Loucy (cell line): ENCODE results near the gene HECTD1.

Source experiments
- H2AFZ ChIP-seq: fragments of 200-600 bp; sonication (generic); 2 replicates; pipeline ENCODE4 v1.6.0; 2016; ENCODE audit warnings: antibody characterized with exemption, mild to moderate bottlenecking, low read length, moderate library complexity
- H3F3A ChIP-seq: fragments of 200-600 bp; 2 replicates; pipeline ENCODE4 v1.6.0; 2016; ENCODE audit warnings: antibody characterized with exemption, low read depth, mild to moderate bottlenecking
- H3K27me3 ChIP-seq: fragments of 200-600 bp; sonication (generic); 2 replicates; pipeline ENCODE4 v1.6.1; 2014; ENCODE audit warnings: low read length, mild to moderate bottlenecking; ENCODE audit not compliant: insufficient read depth, poor library complexity, severe bottlenecking
- H3K36me3 ChIP-seq: fragments of 200-600 bp; sonication (generic); 2 replicates; pipeline ENCODE4 v1.6.1; 2016; ENCODE audit warnings: low read length; ENCODE audit not compliant: insufficient read depth
- H3K4me1 ChIP-seq: fragments of 200-600 bp; sonication (generic); 2 replicates; pipeline ENCODE4 v1.5.1; 2014; ENCODE audit warnings: low read length, mild to moderate bottlenecking; ENCODE audit not compliant: insufficient read depth, poor library complexity, severe bottlenecking
- H3K4me2 ChIP-seq: fragments of 200-600 bp; sonication (generic); 2 replicates; pipeline ENCODE4 v1.6.0; 2014; ENCODE audit warnings: antibody characterized with exemption, low read length, low read depth, mild to moderate bottlenecking; ENCODE audit not compliant: poor library complexity, severe bottlenecking
- H3K4me3 ChIP-seq: fragments of 200-600 bp; sonication (generic); 2 replicates; pipeline ENCODE4 v1.5.1; 2014; ENCODE audit warnings: low read length, mild to moderate bottlenecking, mixed read lengths; ENCODE audit not compliant: poor library complexity, severe bottlenecking
- H3K79me2 ChIP-seq: fragments of 200-600 bp; sonication (generic); 2 replicates; pipeline ENCODE4 v1.6.1; 2014; ENCODE audit warnings: low read length; ENCODE audit not compliant: insufficient read depth
- H3K9ac ChIP-seq: fragments of 200-600 bp; sonication (generic); 2 replicates; pipeline ENCODE4 v1.6.0; 2014; ENCODE audit warnings: mild to moderate bottlenecking, low read depth, low read length, moderate library complexity; ENCODE audit not compliant: poor library complexity, severe bottlenecking
- H3K9me2 ChIP-seq: fragments of 200-600 bp; sonication (generic); replicated peaks from 2 replicates; pipeline ENCODE4 v1.6.1; 2016; ENCODE audit warnings: low read depth, low read length, mixed read lengths
- H3K9me3 ChIP-seq: fragments of 200-600 bp; sonication (generic); 2 replicates; pipeline ENCODE4 v1.6.1; 2014; ENCODE audit warnings: mild to moderate bottlenecking, antibody characterized with exemption, low read length, low read depth; ENCODE audit not compliant: insufficient read depth
- H4K20me1 ChIP-seq: fragments of 200-600 bp; sonication (generic); 2 replicates; pipeline ENCODE4 v1.6.0; 2014; ENCODE audit warnings: antibody characterized with exemption, low read length, mild to moderate bottlenecking; ENCODE audit not compliant: insufficient read depth, poor library complexity, severe bottlenecking
- EZH2phosphoT487 ChIP-seq: fragments of 200-600 bp; IDR thresholded peaks from 2 replicates; pipeline ENCODE4 v1.6.1; 2018; ENCODE audit warnings: antibody characterized with exemption, mild to moderate bottlenecking, moderate library complexity, borderline replicate concordance
- TF ChIP-seq, protein P1 (sequence below): fragments of 200-600 bp; sonication (generic); conservative IDR thresholded peaks from 2 replicates; pipeline ENCODE4 v1.5.1; 2014; ENCODE audit warnings: mild to moderate bottlenecking, antibody characterized with exemption, low read length

Gene HECTD1

DNA sequence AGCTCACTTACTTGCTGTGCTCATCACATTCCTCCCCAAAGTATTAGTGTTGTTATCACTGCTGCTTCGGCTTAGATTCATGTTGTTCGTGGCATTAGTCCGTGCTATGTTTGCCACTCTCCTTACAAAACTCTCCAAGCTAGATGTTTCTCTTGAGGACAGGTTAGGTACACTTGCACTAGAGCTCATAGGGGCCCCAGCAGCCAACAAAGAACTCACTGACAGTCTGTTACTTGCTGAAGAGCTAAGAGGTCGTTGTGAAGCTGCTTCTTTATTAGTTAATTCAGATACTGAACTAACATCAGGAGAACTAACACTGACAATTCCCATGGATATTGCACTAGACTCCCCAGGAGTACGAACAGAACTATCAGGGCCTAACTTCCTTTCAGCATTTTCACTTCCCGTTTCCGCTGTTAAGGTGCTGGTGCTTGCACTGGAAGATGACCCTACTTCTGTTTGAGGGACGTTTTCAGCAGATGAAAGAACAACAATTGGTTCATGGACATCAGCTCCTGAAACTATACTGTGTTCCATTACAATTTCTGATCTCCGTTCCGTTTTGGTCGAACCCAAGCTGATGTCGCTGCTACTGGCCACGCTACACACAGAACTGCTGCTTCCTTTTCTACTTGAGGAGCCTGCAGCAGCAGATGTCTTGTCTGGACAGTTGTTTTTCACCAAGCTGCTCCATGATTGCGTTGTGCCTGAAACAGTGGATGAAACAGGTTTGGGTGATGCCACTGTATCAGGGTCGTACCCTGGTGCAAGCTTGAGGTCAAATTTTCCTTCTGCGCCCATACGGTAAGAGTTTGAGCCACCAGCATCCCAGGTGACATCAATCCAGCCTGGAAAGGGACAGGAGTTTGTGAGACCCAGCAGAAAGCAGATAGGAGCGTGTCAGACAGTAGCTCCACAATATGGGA is 78.7 kb downstream of the HECTD1 start:
- H3K4me1 ChIP-seq, result no peaks in the 10 kb centered on the region
- no peaks in the 10 kb centered on the region for H3K9me3 ChIP-seq
- no peaks in the 10 kb centered on the region for H3K27me3 ChIP-seq
- H3K4me3 ChIP-seq, result no peak overlapping the region
- peaks cover 23% of the 10 kb centered on the region for H4K20me1 ChIP-seq
- no peak overlapping the region for H3K4me2 ChIP-seq
- H3K9me2 ChIP-seq, result no peaks in the 10 kb centered on the region
- H3K36me3 ChIP-seq, result peaks cover 65% of the 10 kb centered on the region
- no peak overlapping the region for H2AFZ ChIP-seq
- H3K79me2 ChIP-seq, result no peaks in the 10 kb centered on the region
- TF ChIP-seq, protein P1, sequence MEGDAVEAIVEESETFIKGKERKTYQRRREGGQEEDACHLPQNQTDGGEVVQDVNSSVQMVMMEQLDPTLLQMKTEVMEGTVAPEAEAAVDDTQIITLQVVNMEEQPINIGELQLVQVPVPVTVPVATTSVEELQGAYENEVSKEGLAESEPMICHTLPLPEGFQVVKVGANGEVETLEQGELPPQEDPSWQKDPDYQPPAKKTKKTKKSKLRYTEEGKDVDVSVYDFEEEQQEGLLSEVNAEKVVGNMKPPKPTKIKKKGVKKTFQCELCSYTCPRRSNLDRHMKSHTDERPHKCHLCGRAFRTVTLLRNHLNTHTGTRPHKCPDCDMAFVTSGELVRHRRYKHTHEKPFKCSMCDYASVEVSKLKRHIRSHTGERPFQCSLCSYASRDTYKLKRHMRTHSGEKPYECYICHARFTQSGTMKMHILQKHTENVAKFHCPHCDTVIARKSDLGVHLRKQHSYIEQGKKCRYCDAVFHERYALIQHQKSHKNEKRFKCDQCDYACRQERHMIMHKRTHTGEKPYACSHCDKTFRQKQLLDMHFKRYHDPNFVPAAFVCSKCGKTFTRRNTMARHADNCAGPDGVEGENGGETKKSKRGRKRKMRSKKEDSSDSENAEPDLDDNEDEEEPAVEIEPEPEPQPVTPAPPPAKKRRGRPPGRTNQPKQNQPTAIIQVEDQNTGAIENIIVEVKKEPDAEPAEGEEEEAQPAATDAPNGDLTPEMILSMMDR, result no peak
- no peak for TF ChIP-seq EZH2phosphoT487
- H3K9ac ChIP-seq, result no peak overlapping the region
- no peaks in the 10 kb centered on the region for H3F3A ChIP-seq

DNA sequence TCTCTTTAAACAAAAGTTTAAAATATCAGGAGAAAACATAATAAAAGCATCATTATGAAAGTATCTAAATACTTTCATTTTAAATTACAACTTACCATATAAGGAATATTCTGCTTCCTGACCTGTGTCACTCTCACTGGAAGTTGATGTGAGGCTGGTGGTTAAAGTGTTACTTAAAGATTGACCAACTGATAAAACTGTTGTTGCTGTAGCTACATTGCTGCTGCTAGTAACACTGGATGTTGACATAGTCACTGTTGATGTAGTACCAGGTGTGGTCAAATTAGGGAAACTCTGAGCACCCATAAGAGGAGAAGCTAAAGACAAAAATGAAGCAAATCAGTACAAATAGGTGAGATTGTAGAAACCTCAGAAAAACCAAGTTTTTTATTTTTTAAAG is 79.9 kb downstream of the HECTD1 start:
- no peak overlapping the region for H3K4me2 ChIP-seq
- no peaks in the 10 kb centered on the region for H3K27me3 ChIP-seq
- TF ChIP-seq, protein P1, result no peak
- TF ChIP-seq EZH2phosphoT487, result no peak
- peaks cover 35% of the 10 kb centered on the region for H4K20me1 ChIP-seq
- H3K9ac ChIP-seq, result no peak overlapping the region
- H3K79me2 ChIP-seq, result no peaks in the 10 kb centered on the region
- no peak overlapping the region for H2AFZ ChIP-seq
- no peaks in the 10 kb centered on the region for H3K9me2 ChIP-seq
- H3K4me1 ChIP-seq, result no peaks in the 10 kb centered on the region
- no peaks in the 10 kb centered on the region for H3K9me3 ChIP-seq
- H3K4me3 ChIP-seq, result no peak overlapping the region
- H3K36me3 ChIP-seq, result peaks cover 65% of the 10 kb centered on the region
- H3F3A ChIP-seq, result no peaks in the 10 kb centered on the region

DNA sequence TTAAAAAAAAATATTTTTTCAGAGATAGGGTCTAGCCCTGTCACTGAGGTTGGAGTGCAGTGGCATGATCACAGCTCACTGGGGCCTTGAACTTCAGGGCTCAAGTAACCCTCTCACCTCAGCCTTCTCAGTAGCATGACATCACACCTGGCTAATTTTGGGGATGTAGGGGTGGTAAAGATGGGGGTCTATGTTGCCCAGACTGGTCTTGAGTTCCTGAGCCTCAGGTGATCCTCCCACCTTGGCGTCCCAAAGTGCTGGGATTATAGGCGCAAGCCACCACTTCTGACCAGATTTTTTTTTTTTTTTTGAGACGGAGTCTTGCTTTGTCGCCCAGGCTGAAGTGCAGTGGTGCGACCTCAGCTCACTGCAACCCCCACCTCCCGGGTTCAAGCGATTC is 80.9 kb downstream of the HECTD1 start:
- Histone ChIP-seq H3K4me2 (no peak overlapping the region), H3K9ac (no peak overlapping the region), H3K27me3 (no peaks in the 10 kb centered on the region), H3K4me1 (no peaks in the 10 kb centered on the region), H3K36me3 (peaks cover 66% of the 10 kb centered on the region), H3K9me2 (no peaks in the 10 kb centered on the region), H3K9me3 (no peaks in the 10 kb centered on the region), H3F3A (no peaks in the 10 kb centered on the region), H3K79me2 (no peaks in the 10 kb centered on the region), H3K4me3 (no peak overlapping the region), H4K20me1 (peaks cover 44% of the 10 kb centered on the region), H2AFZ (no peak overlapping the region)
- no peak for TF ChIP-seq EZH2phosphoT487
- TF ChIP-seq, protein P1, result no peak
